ENCODE data around the gene POLE. TPM values are rescaled to one million over a fixed set of nuclear protein-coding genes. Genes with fewer than 3 reads are reported as not detected.

Gene POLE
- total RNA-seq, 3 donors from 2014 or later (not counting 1 experiment from before 2014, with no cell fraction given) = 58.7 to 66.0 (median 65.0) TPM

GRCh38 chr12:132708150-132708549 lies 21.0 kb upstream of the POLE start:
- no peak for ATAC-seq
- H3K27ac Mint-ChIP-seq = peak overlapping the region in 1 of 2 donors; percentile 31
- no peaks in the 10 kb centered on the region for H3K36me3 Mint-ChIP-seq
- no peak for DNase-seq
- Histone ChIP-seq H3K36me3 (ENCODE audit: control insufficient read depth, insufficient read depth, low read length) (no peaks in the 10 kb centered on the region), H3K9me3 (ENCODE audit: control insufficient read depth, insufficient read depth, low read length) (peaks cover 5% of the 10 kb centered on the region), H3K27ac (ENCODE audit: low read length) (no peak overlapping the region), H3K4me3 (ENCODE audit: low read length) (no peak overlapping the region), H3K4me1 (ENCODE audit: control insufficient read depth, insufficient read depth, low read length) (peaks cover 17% of the 10 kb centered on the region), H3K27me3 (ENCODE audit: control insufficient read depth, insufficient read depth, low read length) (no peaks in the 10 kb centered on the region)
- TF ChIP-seq, protein P1, sequence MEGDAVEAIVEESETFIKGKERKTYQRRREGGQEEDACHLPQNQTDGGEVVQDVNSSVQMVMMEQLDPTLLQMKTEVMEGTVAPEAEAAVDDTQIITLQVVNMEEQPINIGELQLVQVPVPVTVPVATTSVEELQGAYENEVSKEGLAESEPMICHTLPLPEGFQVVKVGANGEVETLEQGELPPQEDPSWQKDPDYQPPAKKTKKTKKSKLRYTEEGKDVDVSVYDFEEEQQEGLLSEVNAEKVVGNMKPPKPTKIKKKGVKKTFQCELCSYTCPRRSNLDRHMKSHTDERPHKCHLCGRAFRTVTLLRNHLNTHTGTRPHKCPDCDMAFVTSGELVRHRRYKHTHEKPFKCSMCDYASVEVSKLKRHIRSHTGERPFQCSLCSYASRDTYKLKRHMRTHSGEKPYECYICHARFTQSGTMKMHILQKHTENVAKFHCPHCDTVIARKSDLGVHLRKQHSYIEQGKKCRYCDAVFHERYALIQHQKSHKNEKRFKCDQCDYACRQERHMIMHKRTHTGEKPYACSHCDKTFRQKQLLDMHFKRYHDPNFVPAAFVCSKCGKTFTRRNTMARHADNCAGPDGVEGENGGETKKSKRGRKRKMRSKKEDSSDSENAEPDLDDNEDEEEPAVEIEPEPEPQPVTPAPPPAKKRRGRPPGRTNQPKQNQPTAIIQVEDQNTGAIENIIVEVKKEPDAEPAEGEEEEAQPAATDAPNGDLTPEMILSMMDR (IDR thresholded peaks at IDR 0.05) = no peak
- H3K4me1 Mint-ChIP-seq = peaks cover 0 to 14% of the 10 kb centered on the region in 2 donors
- WGBS (ENCODE audit: insufficient coverage) = no CpG with 5 or more reads among the region's 2 CpGs
- H3K27me3 Mint-ChIP-seq (ENCODE audit: low read depth in 2 of 2) = no peaks in the 10 kb centered on the region
- intact Hi-C loops (cut with micrococcal nuclease) = no loop called here
- no peaks in the 10 kb centered on the region for H3K9me3 Mint-ChIP-seq
- H3K4me3 Mint-ChIP-seq = no peak overlapping the region

- intact Hi-C loops (cut with micrococcal nuclease) = no loop called here
- TF ChIP-seq, protein P1 (IDR thresholded peaks at IDR 0.05) = no peak
- no peaks in the 10 kb centered on the region for H3K9me3 Mint-ChIP-seq
- H3K4me1 Mint-ChIP-seq = peaks cover 0 to 15% of the 10 kb centered on the region in 2 donors
- Histone ChIP-seq H3K27ac (ENCODE audit: low read length) (no peak overlapping the region), H3K4me1 (ENCODE audit: control insufficient read depth, insufficient read depth, low read length) (peaks cover 17% of the 10 kb centered on the region), H3K4me3 (ENCODE audit: low read length) (no peak overlapping the region), H3K27me3 (ENCODE audit: control insufficient read depth, insufficient read depth, low read length) (no peaks in the 10 kb centered on the region), H3K9me3 (ENCODE audit: control insufficient read depth, insufficient read depth, low read length) (peaks cover 5% of the 10 kb centered on the region), H3K36me3 (ENCODE audit: control insufficient read depth, insufficient read depth, low read length) (no peaks in the 10 kb centered on the region)
- no peaks in the 10 kb centered on the region for H3K27me3 Mint-ChIP-seq (ENCODE audit: low read depth in 2 of 2)
- no peak for ATAC-seq
- H3K36me3 Mint-ChIP-seq = no peaks in the 10 kb centered on the region
- no peak overlapping the region for H3K4me3 Mint-ChIP-seq
- no peak for DNase-seq
- WGBS (ENCODE audit: insufficient coverage) = 96% methylated on average over 6 of the region's 6 CpGs
- no peak overlapping the region for H3K27ac Mint-ChIP-seq
These were observed 20.1 kb upstream of the POLE start for GRCh38 chr12:132707241-132707640.

DNA sequence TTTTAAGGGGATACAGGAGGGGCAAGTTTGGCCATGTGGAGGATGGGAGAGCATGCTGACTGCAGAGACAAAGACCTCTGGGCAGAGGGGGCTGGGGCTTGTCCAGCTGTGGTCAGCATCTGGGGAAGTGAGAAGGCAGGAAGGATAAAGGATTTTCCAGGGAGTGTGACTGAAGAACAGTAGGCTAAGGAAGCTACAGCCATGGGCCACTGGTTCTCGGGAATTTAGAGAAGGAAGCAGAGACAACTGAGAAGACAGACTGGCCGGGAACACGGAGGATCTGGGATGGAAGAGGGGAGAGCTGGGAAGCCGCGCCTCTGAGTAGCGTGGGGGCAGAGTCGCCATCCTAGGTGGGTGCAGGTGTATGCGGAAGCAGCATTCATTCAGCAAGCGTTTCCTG lies 16.5 kb upstream of the POLE start:
- no peak for ATAC-seq
- Histone ChIP-seq H3K9me3 (ENCODE audit: control insufficient read depth, insufficient read depth, low read length) (peaks cover 5% of the 10 kb centered on the region), H3K27ac (ENCODE audit: low read length) (no peak overlapping the region), H3K4me1 (ENCODE audit: control insufficient read depth, insufficient read depth, low read length) (no peaks in the 10 kb centered on the region), H3K27me3 (ENCODE audit: control insufficient read depth, insufficient read depth, low read length) (no peaks in the 10 kb centered on the region), H3K36me3 (ENCODE audit: control insufficient read depth, insufficient read depth, low read length) (no peaks in the 10 kb centered on the region), H3K4me3 (ENCODE audit: low read length) (no peak overlapping the region)
- Mint-ChIP-seq H3K9me3 (no peaks in the 10 kb centered on the region), H3K4me3 (no peak overlapping the region), H3K4me1 (peaks cover 0 to 9% of the 10 kb centered on the region in 2 donors), H3K36me3 (no peaks in the 10 kb centered on the region), H3K27ac (peak overlapping the region in 1 of 2 donors; percentile 53), H3K27me3 (ENCODE audit: low read depth in 2 of 2) (no peaks in the 10 kb centered on the region)
- WGBS (ENCODE audit: insufficient coverage) = 98% methylated on average over 9 of the region's 9 CpGs
- TF ChIP-seq, protein P1 (IDR thresholded peaks at IDR 0.05) = no peak
- no peak for DNase-seq
- intact Hi-C loops (cut with micrococcal nuclease) = no loop called here

DNA sequence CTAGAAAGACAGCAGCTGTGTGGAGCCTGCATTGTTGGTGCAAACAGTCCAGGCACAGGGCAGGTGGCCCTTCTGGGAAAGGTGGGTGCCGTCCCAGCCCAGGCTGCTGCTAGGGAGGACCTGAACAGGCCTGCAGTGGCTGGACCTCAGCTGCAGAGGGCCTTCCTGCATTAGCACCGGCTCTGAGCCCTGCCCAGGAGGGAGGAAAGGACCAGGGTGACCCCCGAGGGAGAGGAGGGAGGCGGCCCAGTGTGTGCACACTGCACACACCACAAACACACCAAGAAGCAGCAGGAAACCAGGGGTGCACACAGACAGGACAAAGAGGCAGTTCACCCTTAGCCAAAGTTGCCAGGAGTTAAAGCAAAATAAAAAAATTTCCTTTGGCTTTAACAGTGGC lies 15.5 kb upstream of the POLE start:
- 85% methylated on average over 2 of the region's 4 CpGs for WGBS (ENCODE audit: insufficient coverage)
- no peaks in the 10 kb centered on the region for H3K36me3 ChIP-seq (ENCODE audit: control insufficient read depth, insufficient read depth, low read length)
- intact Hi-C loops (cut with micrococcal nuclease) = no loop called here

More for the DNA sequence above, 15.5 kb upstream of the POLE start:
- no peak overlapping the region for H3K4me3 ChIP-seq (ENCODE audit: low read length)
- no peak overlapping the region for H3K4me3 Mint-ChIP-seq
- H3K27me3 ChIP-seq (ENCODE audit: control insufficient read depth, insufficient read depth, low read length) = no peaks in the 10 kb centered on the region
- no peaks in the 10 kb centered on the region for H3K9me3 ChIP-seq (ENCODE audit: control insufficient read depth, insufficient read depth, low read length)
- H3K36me3 Mint-ChIP-seq = no peaks in the 10 kb centered on the region
- DNase-seq (no peak), ATAC-seq (no peak)
- no peak overlapping the region for H3K27ac Mint-ChIP-seq
- H3K27ac ChIP-seq (ENCODE audit: low read length) = no peak overlapping the region
- no peaks in the 10 kb centered on the region for H3K9me3 Mint-ChIP-seq
- H3K4me1 Mint-ChIP-seq = peaks cover 0 to 9% of the 10 kb centered on the region in 2 donors
- TF ChIP-seq, protein P1 (IDR thresholded peaks at IDR 0.05) = no peak
- no peaks in the 10 kb centered on the region for H3K4me1 ChIP-seq (ENCODE audit: control insufficient read depth, insufficient read depth, low read length)
- H3K27me3 Mint-ChIP-seq (ENCODE audit: low read depth in 2 of 2) = no peaks in the 10 kb centered on the region
